ENCODE measurements around the gene UTP25. TPM values are rescaled to one million over a fixed set of nuclear protein-coding genes. Genes with fewer than 3 reads are reported as not detected.

UTP25 gene
- total and polyA plus RNA-seq, 2 donors (not counting 3 experiments of a cell fraction or from before 2014, with no cell fraction given): 6.6 to 11.7 TPM

GRCh38 chr1:209786146-209786545 is 41.6 kb upstream of the UTP25 start:
- POLR2A ChIA-PET: no interaction called here
- no peaks in the 10 kb centered on the region for H3K79me2 ChIP-seq (ENCODE audit: control insufficient read depth, insufficient read depth, low read length)
- CTCF ChIA-PET: interaction anchor here (3.4 kb wide), 1 partner anchor 37 kb away, joined by 15 read pairs; no protein-coding TSS in a partner anchor

More at GRCh38 chr1:209786146-209786545, 41.6 kb upstream of the UTP25 start:
- intact Hi-C loops (cut with micrococcal nuclease) (loop anchor here (1.0 kb wide), 1 partner anchor 8 kb away; no protein-coding TSS in a partner anchor), dilution Hi-C loops (cut with MboI; ENCODE audit: extremely low pct_ligation_motif_present, low sequenced_read_pairs) (no loop called here)
- H3K36me3 ChIP-seq (ENCODE audit: control insufficient read depth in 2 of 2, extremely low read depth in 1 of 2, insufficient read depth in 2 of 2, low read length in 2 of 2): peaks cover 5 to 23% of the 10 kb centered on the region in 2 experiments
- H3K4me3 ChIP-seq (replicated peaks in 1 of 3; ENCODE audit: insufficient read depth in 1 of 3, low read depth in 1 of 3, low read length in 3 of 3): no peak overlapping the region
- BruUV-seq (replicated peaks): no TSS peak
- DNase-seq (ENCODE audit: low read depth, low spot score): no peak
- no peak for TF ChIP-seq JUN (IDR thresholded peaks at IDR 0.05; ENCODE audit: borderline replicate concordance, insufficient read depth, insufficient read length, low read depth)
- TF ChIP-seq FOS (IDR thresholded peaks at IDR 0.05; ENCODE audit: borderline replicate concordance, insufficient read depth, low read length): no peak
- no peak for TF ChIP-seq GATA2 (IDR thresholded peaks at IDR 0.05; ENCODE audit: insufficient read depth, insufficient read length, low read depth, low read length)
- no peak for TF ChIP-seq POLR2AphosphoS5 (IDR thresholded peaks at IDR 0.05; ENCODE audit: insufficient read depth, low read depth, low read length)
- no peak for TF ChIP-seq CTCF (IDR thresholded peaks at IDR 0.05; ENCODE audit: extremely low read depth in 1 of 2, insufficient read depth in 1 of 2, low read depth in 1 of 2, low read length in 2 of 2)
- no peak for TF ChIP-seq MYC (IDR thresholded peaks at IDR 0.05; ENCODE audit: low read depth, low read length)
- no peak for TF ChIP-seq POLR2A (IDR thresholded peaks at IDR 0.05; ENCODE audit: low read depth, low read length)
- TF ChIP-seq EZH2 (IDR thresholded peaks at IDR 0.05; ENCODE audit: borderline replicate concordance, low read depth, low read length, severe bottlenecking): no peak
- TF ChIP-seq MAX (IDR thresholded peaks at IDR 0.05; ENCODE audit: insufficient read depth, insufficient read length): no peak
- H3K4me2 ChIP-seq (ENCODE audit: insufficient read depth, low read length): no peak overlapping the region
- H3K4me1 ChIP-seq (ENCODE audit: control insufficient read depth, extremely low read depth, insufficient read depth, low read length): peaks cover 10% of the 10 kb centered on the region
- no peak overlapping the region for H2AFZ ChIP-seq (ENCODE audit: low read depth, low read length)
- H3K9me1 ChIP-seq (replicated peaks; ENCODE audit: control insufficient read depth, extremely low read depth, insufficient read depth, low read length): no peaks in the 10 kb centered on the region
- no peaks in the 10 kb centered on the region for H3K9me3 ChIP-seq (replicated peaks; ENCODE audit: control insufficient read depth, insufficient read depth, low read length)
- no peaks in the 10 kb centered on the region for H4K20me1 ChIP-seq (replicated peaks; ENCODE audit: control insufficient read depth, extremely low read depth, insufficient read depth, low read length)
- H3K27me3 ChIP-seq (ENCODE audit: control insufficient read depth in 2 of 2, insufficient read depth in 2 of 2, low read length in 2 of 2): no peaks in the 10 kb centered on the region
- no peak for FAIRE-seq
- H3K9ac ChIP-seq (replicated peaks; ENCODE audit: extremely low read depth, insufficient read depth, low read length): no peak overlapping the region
- no peak overlapping the region for H3K27ac ChIP-seq (ENCODE audit: insufficient read depth, low read depth, low read length)

Measured in endothelial cell of umbilical vein (primary cell).